CD4-positive, alpha-beta T cell (primary cell): Measurements from ENCODE around the gene LSR. TPM values are rescaled to one million over a fixed set of nuclear protein-coding genes. Genes with fewer than 3 reads are reported as not detected.

Experiments used
- ATAC-seq: fragments of 200-7000 bp; cut with Tn5 transposase; one replicate; pipeline ENCODE4 v1.10.0; 2022; ENCODE audit warnings: mild to moderate bottlenecking; ENCODE audit not compliant: poor library complexity
- CTCF ChIA-PET: fragments of 350-600 bp; sonication (Branson Sonifier 250); formaldehyde crosslinking; loops from one replicate; lab custom pipeline; 2021; ENCODE audit warnings: antibody characterized with exemption, inconsistent platforms; lab: Charles Lee
- POLR2A ChIA-PET: fragments of 350-600 bp; sonication (Branson Sonifier 250); formaldehyde crosslinking; loops from one replicate; lab custom pipeline; 2021; ENCODE audit warnings: antibody characterized with exemption, inconsistent platforms; lab: Charles Lee
- DNase-seq, 14 experiments: peaks; one replicate each; pipeline ENCODE4 v3.0.0-alpha.2; 2013 to 2020; ENCODE audit warnings: mixed read lengths in 2 of 14
- H3K27ac ChIP-seq, 2 donors: one replicate each; pipeline versions ENCODE4 v1.5.1 to v1.7.0; 2013; ENCODE audit warnings: low read length in 2 of 2, low read depth in 1 of 2, mild to moderate bottlenecking in 1 of 2
- H3K27me3 ChIP-seq, 2 experiments: 1 replicate in 1 of 2; 2 replicates in 1 of 2; pipeline versions ENCODE4 v1.6.1 to v1.7.0; 2013; ENCODE audit warnings: low read length in 2 of 2, control low read depth in 1 of 2, mild to moderate bottlenecking in 1 of 2, moderate library complexity in 1 of 2; ENCODE audit not compliant: insufficient read depth in 2 of 2, control insufficient read depth in 1 of 2
- H3K36me3 ChIP-seq: one replicate; pipeline ENCODE4 v1.6.1; 2013; ENCODE audit warnings: low read length, control low read depth; ENCODE audit not compliant: insufficient read depth
- H3K4me1 ChIP-seq: one replicate; pipeline ENCODE4 v1.6.1; 2013; ENCODE audit warnings: low read length, control low read depth; ENCODE audit not compliant: insufficient read depth
- H3K4me3 ChIP-seq: one replicate; pipeline ENCODE4 v1.5.1; 2013; ENCODE audit warnings: mild to moderate bottlenecking, low read length, moderate library complexity
- H3K9me3 ChIP-seq, 2 experiments: 1 replicate in 1 of 2; 2 replicates in 1 of 2; pipeline versions ENCODE4 v1.6.1 to v1.7.0; 2013; ENCODE audit warnings: low read length in 2 of 2, mild to moderate bottlenecking in 2 of 2, control low read depth in 1 of 2, moderate library complexity in 1 of 2; ENCODE audit not compliant: control insufficient read depth in 1 of 2, insufficient read depth in 1 of 2
- H3K27ac Mint-ChIP-seq: one replicate; pipeline ENCODE4 v1.8.0; 2020; ENCODE audit warnings: mixed read lengths
- H3K27me3 Mint-ChIP-seq: one replicate; pipeline ENCODE4 v1.8.0; 2021; ENCODE audit warnings: mixed read lengths
- H3K36me3 Mint-ChIP-seq: one replicate; pipeline ENCODE4 v1.8.0; 2021; ENCODE audit warnings: low read depth, mixed read lengths
- H3K4me1 Mint-ChIP-seq: one replicate; pipeline ENCODE4 v1.8.0; 2021; ENCODE audit warnings: low read depth, mixed read lengths
- H3K4me3 Mint-ChIP-seq: one replicate; pipeline ENCODE4 v1.8.0; 2020; ENCODE audit warnings: mild to moderate bottlenecking, mixed read lengths
- H3K9me3 Mint-ChIP-seq: one replicate; pipeline ENCODE4 v1.8.0; 2020; ENCODE audit warnings: mixed read lengths
- intact Hi-C, 2 experiments: fragments of 100-400 bp; cut with DNase I in 1 of 2; cut with micrococcal nuclease in 1 of 2; formaldehyde crosslinking; loops; one replicate each; pipeline versions ENCODE4 v1.15.1 to v1.9.0; 2023 to 2025; cut with DNase I, micrococcal nuclease
- total RNA-seq, 174 experiments: library from RNA in 2 of 174; stranded (reverse) in 2 of 174; gene quantifications; one replicate each; pipeline ENCODE4 v1.2.3 and lab custom pipeline; 2021 to 2026
- TF ChIP-seq, protein P1 (sequence below): fragments of 200-600 bp; IDR thresholded peaks from one replicate; pipeline ENCODE4 v1.8.0; 2022; ENCODE audit warnings: antibody characterized with exemption, mild to moderate bottlenecking

LSR gene
- total RNA-seq, 2 experiments from 2014 or later = 45.0 to 47.9 TPM

DNA sequence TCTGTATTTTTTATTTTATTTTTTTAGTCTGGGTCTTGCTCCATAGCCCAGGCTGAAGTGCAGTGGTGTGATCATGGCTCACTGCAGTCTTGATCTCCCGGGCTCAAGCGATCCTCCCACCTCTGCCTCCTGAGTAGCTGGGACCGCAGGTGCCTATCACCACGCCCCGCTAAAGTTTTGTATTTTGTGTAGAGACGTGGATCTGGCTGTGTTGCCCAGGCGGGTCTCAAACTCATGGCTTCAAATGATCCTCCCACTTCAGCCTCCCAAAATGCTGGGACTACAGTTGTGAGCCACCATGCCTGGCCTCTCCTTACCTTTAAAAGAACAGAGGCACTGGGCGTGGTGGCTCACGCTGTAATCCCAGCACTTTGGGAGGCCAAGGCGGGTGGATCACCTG, 38.9 kb downstream of the LSR start:
- Mint-ChIP-seq H3K36me3 (no peaks in the 10 kb centered on the region), H3K27ac (no peak overlapping the region), H3K4me3 (no peak overlapping the region), H3K4me1 (no peaks in the 10 kb centered on the region), H3K27me3 (peaks cover 20% of the 10 kb centered on the region), H3K9me3 (no peaks in the 10 kb centered on the region)
- CTCF ChIA-PET = no interaction called here
- DNase-seq (no peak), ATAC-seq (no peak)
- H3K9me3 ChIP-seq = no peaks in the 10 kb centered on the region
- no peak overlapping the region for H3K27ac ChIP-seq
- H3K36me3 ChIP-seq = no peaks in the 10 kb centered on the region
- TF ChIP-seq, protein P1, sequence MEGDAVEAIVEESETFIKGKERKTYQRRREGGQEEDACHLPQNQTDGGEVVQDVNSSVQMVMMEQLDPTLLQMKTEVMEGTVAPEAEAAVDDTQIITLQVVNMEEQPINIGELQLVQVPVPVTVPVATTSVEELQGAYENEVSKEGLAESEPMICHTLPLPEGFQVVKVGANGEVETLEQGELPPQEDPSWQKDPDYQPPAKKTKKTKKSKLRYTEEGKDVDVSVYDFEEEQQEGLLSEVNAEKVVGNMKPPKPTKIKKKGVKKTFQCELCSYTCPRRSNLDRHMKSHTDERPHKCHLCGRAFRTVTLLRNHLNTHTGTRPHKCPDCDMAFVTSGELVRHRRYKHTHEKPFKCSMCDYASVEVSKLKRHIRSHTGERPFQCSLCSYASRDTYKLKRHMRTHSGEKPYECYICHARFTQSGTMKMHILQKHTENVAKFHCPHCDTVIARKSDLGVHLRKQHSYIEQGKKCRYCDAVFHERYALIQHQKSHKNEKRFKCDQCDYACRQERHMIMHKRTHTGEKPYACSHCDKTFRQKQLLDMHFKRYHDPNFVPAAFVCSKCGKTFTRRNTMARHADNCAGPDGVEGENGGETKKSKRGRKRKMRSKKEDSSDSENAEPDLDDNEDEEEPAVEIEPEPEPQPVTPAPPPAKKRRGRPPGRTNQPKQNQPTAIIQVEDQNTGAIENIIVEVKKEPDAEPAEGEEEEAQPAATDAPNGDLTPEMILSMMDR = no peak
- peaks cover 0 to 6% of the 10 kb centered on the region in 2 experiments for H3K27me3 ChIP-seq
- no peak overlapping the region for H3K4me3 ChIP-seq
- intact Hi-C loops = no loop called here
- POLR2A ChIA-PET = no interaction called here
- no peaks in the 10 kb centered on the region for H3K4me1 ChIP-seq

DNA sequence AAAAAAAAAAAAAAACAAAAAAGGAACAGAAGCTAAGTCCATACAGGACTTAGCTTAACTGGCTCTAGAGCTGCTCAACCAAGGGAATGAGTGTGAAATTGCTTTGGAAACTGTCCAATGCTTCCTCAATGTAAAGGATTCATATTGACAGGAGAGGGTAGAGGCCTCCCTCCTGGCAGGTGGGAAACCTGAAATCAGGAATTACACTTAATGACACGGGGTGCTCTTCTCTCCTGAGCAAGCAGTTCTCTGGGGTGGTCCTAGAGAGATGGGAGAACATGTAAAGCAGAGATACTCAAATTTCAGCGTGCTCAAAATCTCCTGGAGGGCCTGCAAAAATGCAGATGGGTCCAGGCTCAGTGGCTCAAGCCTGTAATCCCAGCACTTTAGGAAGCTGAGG, 39.5 kb downstream of the LSR start:
- H3K4me3 Mint-ChIP-seq = no peak overlapping the region
- DNase-seq (no peak), ATAC-seq (no peak)
- H3K4me1 ChIP-seq = no peaks in the 10 kb centered on the region
- TF ChIP-seq, protein P1 = no peak
- no peaks in the 10 kb centered on the region for H3K9me3 Mint-ChIP-seq
- intact Hi-C loops = no loop called here
- H3K27me3 ChIP-seq = peaks cover 0 to 3% of the 10 kb centered on the region in 2 experiments
- H3K4me1 Mint-ChIP-seq = no peaks in the 10 kb centered on the region
- H3K27ac Mint-ChIP-seq = no peak overlapping the region
- H3K36me3 ChIP-seq = no peaks in the 10 kb centered on the region
- no peaks in the 10 kb centered on the region for H3K36me3 Mint-ChIP-seq
- H3K27ac ChIP-seq = no peak overlapping the region
- H3K4me3 ChIP-seq = no peak overlapping the region
- H3K9me3 ChIP-seq = no peaks in the 10 kb centered on the region
- peaks cover 14% of the 10 kb centered on the region for H3K27me3 Mint-ChIP-seq
- POLR2A ChIA-PET = no interaction called here
- CTCF ChIA-PET = no interaction called here

DNA sequence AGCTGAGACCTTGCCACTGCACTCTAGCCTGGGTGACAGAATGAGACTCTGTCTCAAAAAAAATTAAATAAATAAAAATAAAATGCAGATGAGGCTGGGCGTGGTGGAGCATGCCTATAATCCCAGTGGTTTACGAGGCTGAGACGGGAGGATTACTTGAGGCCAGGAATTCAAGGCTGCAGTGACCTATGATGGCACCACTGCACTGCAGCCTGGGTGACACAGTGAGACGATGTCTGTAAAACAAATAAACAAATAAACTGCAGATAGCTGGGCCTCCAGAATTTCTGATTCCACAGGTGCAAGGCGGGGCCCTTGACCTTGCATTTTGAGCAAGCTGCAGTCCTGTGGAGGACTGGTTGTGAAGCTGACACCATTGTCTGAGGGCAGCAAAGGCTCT, 40.1 kb downstream of the LSR start:
- Histone ChIP-seq H3K36me3 (no peaks in the 10 kb centered on the region), H3K4me3 (no peak overlapping the region), H3K27me3 (no peaks in the 10 kb centered on the region), H3K9me3 (no peaks in the 10 kb centered on the region), H3K4me1 (no peaks in the 10 kb centered on the region), H3K27ac (no peak overlapping the region)
- H3K36me3 Mint-ChIP-seq = no peaks in the 10 kb centered on the region
- H3K4me3 Mint-ChIP-seq = no peak overlapping the region
- no peak for DNase-seq
- ChIA-PET POLR2A (no interaction called here), CTCF (no interaction called here)
- H3K27me3 Mint-ChIP-seq = peaks cover 12% of the 10 kb centered on the region
- no peaks in the 10 kb centered on the region for H3K9me3 Mint-ChIP-seq
- no peak overlapping the region for H3K27ac Mint-ChIP-seq
- TF ChIP-seq, protein P1 = no peak
- ATAC-seq = no peak
- no peaks in the 10 kb centered on the region for H3K4me1 Mint-ChIP-seq
- intact Hi-C loops = no loop called here
